Brain pericyte (primary cell): Measurements from ENCODE around the gene DIAPH2.

Experiments
- DNase-seq: peaks from one replicate; pipeline ENCODE4 v3.0.0-alpha.2; 2012; ENCODE audit warnings: low read depth, low spot score

Gene DIAPH2

GRCh38 chrX:96971812-96972211 lies 287.2 kb downstream of the DIAPH2 start:
- no peak for DNase-seq

- DNase-seq = no peak
These were observed 294.3 kb downstream of the DIAPH2 start for GRCh38 chrX:96978906-96979305.

GRCh38 chrX:96979766-96980165 lies 295.1 kb downstream of the DIAPH2 start:
- no peak for DNase-seq

- no peak for DNase-seq
These were observed 297.5 kb downstream of the DIAPH2 start for GRCh38 chrX:96982161-96982560.

DNA sequence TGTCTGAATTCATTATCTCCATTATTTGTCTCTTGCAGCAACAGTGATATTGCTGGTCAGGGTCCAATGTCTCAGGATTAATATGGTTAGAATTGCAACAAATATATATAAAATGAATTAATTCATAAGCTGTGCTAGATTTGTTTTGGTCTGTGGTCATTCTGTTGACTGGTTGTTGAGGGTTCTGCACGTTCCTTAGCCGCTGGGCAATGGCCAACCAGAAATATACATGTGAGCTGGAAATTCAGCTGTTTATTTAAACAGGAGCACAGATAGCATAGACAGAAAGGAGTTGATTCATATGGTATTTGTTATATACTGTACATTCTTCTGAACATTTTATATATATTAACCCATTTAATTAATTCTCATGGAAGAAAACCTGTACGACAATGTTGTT lies 299.9 kb downstream of the DIAPH2 start:
- DNase-seq = no peak

DNA sequence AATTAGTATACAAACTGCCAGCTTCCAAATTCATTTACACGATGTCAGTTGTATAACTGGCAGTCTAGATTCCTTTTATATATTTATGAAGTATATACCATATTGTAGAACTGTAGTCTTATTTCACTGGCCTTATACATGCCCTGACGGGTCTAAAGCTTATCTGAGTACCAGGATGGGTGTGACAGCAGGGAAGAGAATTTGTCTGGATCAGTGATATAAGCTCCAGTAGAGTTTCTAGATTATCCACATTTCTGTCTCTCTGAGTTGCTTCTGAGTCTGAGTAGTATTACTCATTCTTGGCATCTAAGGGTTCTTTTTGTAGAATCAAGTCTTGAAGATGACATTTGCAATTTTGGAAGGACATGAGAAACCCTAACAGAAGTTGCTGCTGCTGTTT lies 300.4 kb downstream of the DIAPH2 start:
- DNase-seq = no peak

DNA sequence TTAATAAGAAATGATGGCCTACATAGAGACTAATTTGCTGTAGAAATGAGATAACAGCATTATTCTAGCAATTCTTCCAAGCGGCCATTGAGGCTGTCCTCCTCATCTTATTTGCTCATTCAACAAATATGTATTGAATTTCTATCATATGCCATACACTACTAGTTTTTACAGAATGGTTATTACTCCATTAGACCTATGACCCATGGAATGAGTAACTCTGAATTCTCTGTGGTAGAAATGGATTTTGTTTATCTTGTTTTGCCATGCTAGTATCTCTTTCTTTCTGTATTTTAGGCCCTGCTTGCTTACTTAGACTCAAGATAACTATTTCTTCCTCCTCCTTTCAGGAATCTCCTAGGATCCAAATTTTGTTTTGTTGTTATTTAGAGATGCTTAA lies 302.6 kb downstream of the DIAPH2 start:
- DNase-seq = peak; percentile 3

- no peak for DNase-seq
These were observed 305.4 kb downstream of the DIAPH2 start for GRCh38 chrX:96989830-96990571.

GRCh38 chrX:96994093-96994492 lies 309.5 kb downstream of the DIAPH2 start:
- no peak for DNase-seq

GRCh38 chrX:96997196-96997595 lies 312.6 kb downstream of the DIAPH2 start:
- DNase-seq = no peak

DNA sequence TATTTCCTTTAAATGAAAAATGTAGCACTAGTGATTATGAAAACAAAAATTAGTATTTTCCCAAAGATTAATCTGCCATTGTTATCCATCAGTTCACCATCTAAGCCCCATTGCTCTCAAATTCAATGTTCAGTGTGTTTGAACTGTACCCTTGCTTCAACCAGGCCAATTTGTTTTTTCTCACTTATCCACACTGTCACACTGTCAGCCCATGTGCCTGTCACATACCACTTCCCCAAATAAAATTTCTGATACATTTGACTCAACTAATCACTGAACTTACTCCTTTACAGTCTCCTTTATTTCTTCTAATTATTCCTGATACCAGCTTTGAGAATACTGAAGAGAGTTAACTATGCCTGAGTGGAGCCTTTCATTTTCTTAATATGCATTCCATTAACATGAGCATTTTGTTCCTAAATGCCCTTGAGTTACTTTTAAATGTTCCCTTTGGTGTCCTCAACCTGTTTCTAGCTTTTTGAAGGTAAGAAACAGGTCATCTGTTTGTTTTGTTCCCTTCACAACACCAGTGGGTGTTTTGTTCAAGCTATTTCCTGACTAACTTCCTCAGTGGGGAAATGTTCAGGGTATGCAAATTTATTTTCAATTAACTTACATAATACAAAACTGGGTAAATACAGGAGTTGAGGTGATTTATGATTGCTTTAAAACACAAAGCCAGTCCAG lies 316.2 kb downstream of the DIAPH2 start:
- no peak for DNase-seq

- DNase-seq = no peak
These were observed 321.5 kb downstream of the DIAPH2 start for GRCh38 chrX:97006167-97006566.

GRCh38 chrX:97009391-97009790 lies 324.7 kb downstream of the DIAPH2 start:
- no peak for DNase-seq

- DNase-seq = no peak
These were observed 326.9 kb downstream of the DIAPH2 start for GRCh38 chrX:97011540-97011939.

DNA sequence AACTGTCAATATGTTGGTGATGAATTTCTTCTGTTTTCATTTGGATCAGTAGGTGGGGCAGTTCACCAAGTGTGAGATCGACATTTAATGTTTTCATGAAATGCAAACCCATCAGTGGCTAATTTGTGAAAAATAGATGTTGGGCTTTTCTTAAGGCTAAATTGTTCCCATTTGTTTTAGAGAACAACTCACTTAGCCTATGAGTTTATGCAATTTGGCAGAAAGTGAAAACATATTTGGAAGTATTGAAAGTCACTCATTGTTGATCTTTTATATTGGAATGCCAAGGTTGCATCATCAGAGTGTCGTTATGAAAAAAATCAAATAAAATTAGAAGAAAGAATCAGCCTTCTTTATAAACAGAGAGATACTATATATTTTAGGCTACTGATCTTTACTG lies 331.5 kb downstream of the DIAPH2 start:
- DNase-seq = no peak

DNA sequence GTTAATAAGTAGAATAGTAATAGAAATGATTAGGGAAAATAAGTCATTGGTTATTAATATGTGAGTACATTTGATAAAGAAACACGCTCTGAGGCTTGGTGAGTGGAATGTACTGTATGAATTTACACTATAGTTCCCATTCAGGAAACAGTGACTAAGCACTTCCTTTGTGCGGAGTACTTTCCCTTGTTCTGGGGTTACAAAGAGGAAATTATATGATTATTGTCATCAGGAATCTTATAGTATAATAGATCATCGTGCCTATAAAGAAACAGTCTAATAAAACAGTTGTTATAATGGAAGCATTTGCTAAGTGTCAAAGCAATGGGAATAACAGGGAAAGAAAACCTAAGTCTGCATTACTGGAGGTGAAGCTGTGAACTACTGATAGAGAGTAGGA lies 337.0 kb downstream of the DIAPH2 start:
- no peak for DNase-seq

DNA sequence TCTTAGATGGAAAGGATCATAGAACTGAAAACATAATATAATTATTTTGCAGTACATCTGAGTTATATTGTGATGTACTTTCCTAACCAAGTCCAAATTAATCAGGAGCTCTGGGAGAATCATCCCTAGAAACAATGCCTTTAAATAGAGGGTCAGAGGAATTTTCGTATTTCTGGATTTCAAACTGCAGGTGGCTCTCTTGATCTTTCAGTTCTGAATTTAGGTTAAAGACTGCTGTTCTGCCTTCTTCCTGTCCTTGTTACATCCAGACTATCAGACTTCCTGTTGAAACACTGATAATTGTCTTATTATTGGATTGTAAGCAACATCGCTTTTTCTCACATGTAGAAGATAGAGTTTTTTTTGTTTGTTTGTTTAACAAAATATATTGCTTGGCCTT lies 341.8 kb downstream of the DIAPH2 start:
- no peak for DNase-seq

GRCh38 chrX:97027384-97027922 lies 342.8 kb downstream of the DIAPH2 start:
- DNase-seq = no peak

- DNase-seq = no peak
These were observed 345.8 kb downstream of the DIAPH2 start for GRCh38 chrX:97030463-97030862.

- DNase-seq = no peak
These were observed 346.3 kb downstream of the DIAPH2 start for GRCh38 chrX:97030947-97031346.

GRCh38 chrX:97039363-97040029 lies 354.9 kb downstream of the DIAPH2 start:
- DNase-seq = no peak

GRCh38 chrX:97045470-97045869 lies 360.8 kb downstream of the DIAPH2 start:
- no peak for DNase-seq

DNA sequence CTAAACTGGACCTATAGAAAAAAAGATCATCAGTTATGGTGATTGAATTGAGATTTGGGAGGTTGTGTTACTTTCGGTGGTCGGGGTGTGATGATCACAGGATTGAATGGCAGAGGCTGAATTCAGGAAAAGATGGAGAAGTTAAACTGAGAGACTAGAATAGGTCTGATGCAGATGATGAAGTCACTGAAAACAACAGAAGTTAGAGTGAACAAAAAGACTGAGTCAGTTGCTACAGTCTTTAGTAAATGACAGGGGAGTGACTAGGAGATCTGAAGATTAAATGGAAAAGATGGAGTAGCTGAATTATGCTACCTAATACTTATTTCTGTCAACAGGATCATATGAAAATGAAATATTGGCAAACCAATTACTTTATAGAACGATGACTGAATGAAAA lies 362.2 kb downstream of the DIAPH2 start:
- no peak for DNase-seq
